Embryonic facial prominence (tissue), 1 donor: Measurements from ENCODE around the gene OR5V1.
"Not testable (repeated sequence)": the region's sequence is repeated elsewhere in the genome, so short reads cannot be mapped to it uniquely, and the experiment has no call there.

ENCODE experiments used
- DNase-seq: peaks from one replicate; pipeline ENCODE4 v3.0.0-alpha.2; 2016; ENCODE audit errors: extremely low spot score

OR5V1 gene

GRCh38 chr6:29368765-29369164 lies at the start of gene OR5V1:
OR5V1 (minus strand) TSS chr6:29368865; CDS start chr6:29356195, 12,670 bp downstream.
- no peak for DNase-seq

GRCh38 chr6:29414588-29414987 lies 45.9 kb upstream of the OR5V1 start, which contains the start of gene OR12D1:
OR12D1 (plus strand) TSS chr6:29414928.
- no peak for DNase-seq

GRCh38 chr6:29403801-29404200 lies 35.1 kb upstream of the OR5V1 start:
- no peak for DNase-seq

GRCh38 chr6:29399525-29399924 lies 30.9 kb upstream of the OR5V1 start:
- no peak for DNase-seq

- no peak for DNase-seq
Observed at GRCh38 chr6:29395331-29395730, 26.7 kb upstream of the OR5V1 start, which contains the start of gene OR12D2. OR12D2 (plus strand) TSS chr6:29395631; CDS start chr6:29396700, 1,069 bp downstream.

- DNase-seq: no peak
Observed at GRCh38 chr6:29388533-29388932, 19.9 kb upstream of the OR5V1 start.

- no peak for DNase-seq
Observed at GRCh38 chr6:29376003-29376402, 7.3 kb upstream of the OR5V1 start.

GRCh38 chr6:29375191-29375590 lies 6.5 kb upstream of the OR5V1 start, which contains the start of gene OR12D3:
OR12D3 (minus strand) TSS chr6:29375291; CDS start chr6:29375287, 4 bp downstream.
- DNase-seq: no peak

- no peak for DNase-seq
Observed at GRCh38 chr6:29355603-29356002, 13.1 kb downstream of the OR5V1 start.

- no peak for DNase-seq
Observed at GRCh38 chr6:29354980-29355379, 13.7 kb downstream of the OR5V1 start.

- not testable (repeated sequence) for DNase-seq
Observed at GRCh38 chr6:29349348-29349747, 19.3 kb downstream of the OR5V1 start.

- no peak for DNase-seq
Observed at GRCh38 chr6:29345380-29345779, 23.3 kb downstream of the OR5V1 start.

GRCh38 chr6:29336269-29336668 lies 32.4 kb downstream of the OR5V1 start:
- no peak for DNase-seq

- no peak for DNase-seq
Observed at GRCh38 chr6:29332676-29333075, 36.0 kb downstream of the OR5V1 start.

GRCh38 chr6:29325777-29326176 lies 42.9 kb downstream of the OR5V1 start:
- DNase-seq: no peak

- DNase-seq: not testable (repeated sequence)
Observed at GRCh38 chr6:29323332-29323731, 45.3 kb downstream of the OR5V1 start.

- no peak for DNase-seq
Observed at GRCh38 chr6:29319931-29320330, 48.7 kb downstream of the OR5V1 start.
